ENCODE measurements around the gene AQP12A. TPM values are rescaled to one million over a fixed set of nuclear protein-coding genes. Genes with fewer than 3 reads are reported as not detected.
"Not testable (repeated sequence)": the region's sequence is repeated elsewhere in the genome, so short reads cannot be mapped to it uniquely, and the experiment has no call there.

The AQP12A gene
- total RNA-seq, 4 donors from 2014 or later = not detected

GRCh38 chr2:240670402-240670801 is 21.3 kb upstream of the AQP12A start:
- intact Hi-C loops (cut with DNase I) = no loop called here
- TF ChIP-seq, protein P1, sequence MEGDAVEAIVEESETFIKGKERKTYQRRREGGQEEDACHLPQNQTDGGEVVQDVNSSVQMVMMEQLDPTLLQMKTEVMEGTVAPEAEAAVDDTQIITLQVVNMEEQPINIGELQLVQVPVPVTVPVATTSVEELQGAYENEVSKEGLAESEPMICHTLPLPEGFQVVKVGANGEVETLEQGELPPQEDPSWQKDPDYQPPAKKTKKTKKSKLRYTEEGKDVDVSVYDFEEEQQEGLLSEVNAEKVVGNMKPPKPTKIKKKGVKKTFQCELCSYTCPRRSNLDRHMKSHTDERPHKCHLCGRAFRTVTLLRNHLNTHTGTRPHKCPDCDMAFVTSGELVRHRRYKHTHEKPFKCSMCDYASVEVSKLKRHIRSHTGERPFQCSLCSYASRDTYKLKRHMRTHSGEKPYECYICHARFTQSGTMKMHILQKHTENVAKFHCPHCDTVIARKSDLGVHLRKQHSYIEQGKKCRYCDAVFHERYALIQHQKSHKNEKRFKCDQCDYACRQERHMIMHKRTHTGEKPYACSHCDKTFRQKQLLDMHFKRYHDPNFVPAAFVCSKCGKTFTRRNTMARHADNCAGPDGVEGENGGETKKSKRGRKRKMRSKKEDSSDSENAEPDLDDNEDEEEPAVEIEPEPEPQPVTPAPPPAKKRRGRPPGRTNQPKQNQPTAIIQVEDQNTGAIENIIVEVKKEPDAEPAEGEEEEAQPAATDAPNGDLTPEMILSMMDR (IDR thresholded peaks at IDR 0.05) = no peak
- TF ChIP-seq POLR2A (IDR thresholded peaks at IDR 0.05) = no peak
- Histone ChIP-seq H3K27ac (no peak overlapping the region), H3K36me3 (no peaks in the 10 kb centered on the region), H3K4me3 (no peak overlapping the region), H3K4me1 (peaks cover 0 to 5% (median 0%) of the 10 kb centered on the region in 3 donors), H3K27me3 (peaks cover 0 to 73% (median 0%) of the 10 kb centered on the region in 4 donors), H3K9me3 (peaks cover 0 to 6% (median 0%) of the 10 kb centered on the region in 3 donors)
- no peak for DNase-seq
- WGBS, 2 donors = 65 to 69% methylated on average over 7 of the region's 7 CpGs

GRCh38 chr2:240670950-240671349 is 20.7 kb upstream of the AQP12A start:
- peaks cover 0 to 5% (median 0%) of the 10 kb centered on the region in 3 donors for H3K4me1 ChIP-seq
- H3K27me3 ChIP-seq = peaks cover 0 to 67% (median 0%) of the 10 kb centered on the region in 4 donors
- H3K27ac ChIP-seq = no peak overlapping the region
- no peak for DNase-seq
- 57 to 72% methylated on average over 4 of the region's 4 CpGs for WGBS, 2 donors
- no peak overlapping the region for H3K4me3 ChIP-seq
- no peaks in the 10 kb centered on the region for H3K36me3 ChIP-seq
- peaks cover 0 to under 1% (median 0%) of the 10 kb centered on the region in 3 donors for H3K9me3 ChIP-seq
- TF ChIP-seq, protein P1 (IDR thresholded peaks at IDR 0.05) = no peak
- TF ChIP-seq POLR2A (IDR thresholded peaks at IDR 0.05) = no peak
- intact Hi-C loops (cut with DNase I) = no loop called here

DNA sequence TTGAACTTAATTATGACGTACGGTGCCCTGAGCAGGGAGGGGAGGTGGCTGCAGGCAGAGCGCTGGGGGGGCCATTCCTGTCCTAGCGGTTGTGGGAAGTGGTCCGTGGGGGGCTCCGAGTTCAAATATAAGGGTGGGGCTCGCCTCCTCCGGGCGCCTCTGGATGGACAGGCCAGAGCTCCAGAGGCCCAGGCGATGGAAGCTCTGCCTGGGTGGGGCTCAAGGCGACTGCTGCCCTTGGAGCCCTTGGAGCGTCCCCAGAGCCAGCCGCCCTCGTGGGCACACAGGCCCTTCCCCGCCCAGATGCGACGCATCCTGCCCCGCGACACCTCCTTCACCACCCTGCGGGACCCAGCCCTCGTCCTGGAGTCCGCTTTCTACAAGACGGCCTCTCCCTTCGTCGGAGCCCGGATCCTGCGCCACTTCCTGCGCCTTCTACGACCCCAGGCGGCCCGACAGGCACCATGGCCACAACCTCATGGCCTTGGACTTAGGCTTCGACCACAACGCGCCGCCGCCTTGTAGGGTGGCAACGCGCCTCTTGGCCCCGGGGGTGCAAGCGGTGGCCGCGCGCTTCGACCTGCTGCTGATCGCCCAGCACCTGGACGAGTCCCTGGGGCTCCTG is 19.5 kb upstream of the AQP12A start:
- no peaks in the 10 kb centered on the region for H3K36me3 ChIP-seq
- H3K27me3 ChIP-seq = peaks cover 0 to 56% (median 0%) of the 10 kb centered on the region in 4 donors
- 72 to 74% methylated on average over 18 to 21 of the region's 46 CpGs for WGBS, 2 donors
- DNase-seq = no peak
- TF ChIP-seq, protein P1 (IDR thresholded peaks at IDR 0.05) = no peak
- no peak for TF ChIP-seq POLR2A (IDR thresholded peaks at IDR 0.05)
- intact Hi-C loops (cut with DNase I) = no loop called here
- H3K4me3 ChIP-seq = no peak overlapping the region
- no peaks in the 10 kb centered on the region for H3K9me3 ChIP-seq
- H3K27ac ChIP-seq = no peak overlapping the region
- H3K4me1 ChIP-seq = peaks cover 0 to 5% (median 0%) of the 10 kb centered on the region in 3 donors

DNA sequence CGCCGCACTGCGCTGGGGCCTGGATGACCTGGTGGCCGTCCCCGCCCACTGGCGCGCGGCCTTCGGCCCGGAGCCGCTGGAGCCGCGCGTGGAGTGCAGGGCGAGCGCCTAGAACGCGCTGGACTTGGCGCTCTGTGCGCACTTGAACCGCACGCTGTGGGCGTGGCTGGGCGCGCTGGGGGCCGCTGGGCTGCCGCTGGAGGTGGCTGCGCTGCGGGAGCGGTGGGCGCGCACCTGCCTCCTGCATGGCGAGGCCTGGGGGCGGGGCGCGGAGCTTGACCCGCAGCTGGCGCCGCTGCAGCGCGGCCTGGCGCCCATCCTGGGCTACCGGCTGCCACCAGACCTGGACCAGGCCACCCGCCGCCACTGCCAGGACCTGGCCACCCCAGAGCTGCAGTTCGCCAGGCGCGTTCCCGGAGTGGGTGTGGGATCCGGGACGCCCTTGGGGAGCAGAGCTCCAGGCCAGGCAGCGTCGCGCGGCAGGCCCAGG is 18.9 kb upstream of the AQP12A start:
- H3K9me3 ChIP-seq = no peaks in the 10 kb centered on the region
- H3K36me3 ChIP-seq = no peaks in the 10 kb centered on the region
- H3K4me1 ChIP-seq = peaks cover 0 to 5% (median 0%) of the 10 kb centered on the region in 3 donors
- no peak overlapping the region for H3K27ac ChIP-seq
- no peak for TF ChIP-seq POLR2A (IDR thresholded peaks at IDR 0.05)
- TF ChIP-seq, protein P1 (IDR thresholded peaks at IDR 0.05) = no peak
- H3K27me3 ChIP-seq = peaks cover 0 to 53% (median 0%) of the 10 kb centered on the region in 4 donors
- intact Hi-C loops (cut with DNase I) = no loop called here
- no peak overlapping the region for H3K4me3 ChIP-seq
- WGBS, 2 donors = no CpG with 5 or more reads among the region's 55 CpGs
- DNase-seq = no peak

GRCh38 chr2:240674461-240675184 is 17.0 kb upstream of the AQP12A start:
- not testable (repeated sequence) for H3K9me3 ChIP-seq, H3K4me1 ChIP-seq, H3K36me3 ChIP-seq

DNA sequence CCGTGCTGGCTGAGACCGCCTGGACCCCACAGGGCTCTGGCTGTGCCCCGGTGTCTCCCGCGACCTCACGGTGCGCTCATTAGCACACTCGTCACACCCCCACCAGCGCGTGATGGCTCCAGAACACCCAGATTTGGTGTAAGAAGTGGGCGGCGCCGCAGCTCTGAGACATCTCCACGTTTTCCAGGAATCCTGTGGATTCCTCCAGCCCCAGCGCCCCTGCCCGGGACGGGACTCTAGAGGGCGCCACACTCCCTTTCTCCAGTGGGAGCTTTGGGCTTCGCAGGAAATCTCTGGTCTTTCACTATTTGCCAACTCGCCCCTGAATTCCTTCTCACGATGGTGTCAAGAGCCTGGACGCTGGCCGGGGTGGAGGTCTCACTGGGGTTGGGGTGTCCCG is 16.3 kb upstream of the AQP12A start:
- H3K27me3 ChIP-seq = peaks cover 0 to 46% (median 0%) of the 10 kb centered on the region in 4 donors
- intact Hi-C loops (cut with DNase I); H3K4me3 ChIP-seq; H3K4me1 ChIP-seq; H3K9me3 ChIP-seq; H3K27ac ChIP-seq; H3K36me3 ChIP-seq; DNase-seq: not testable (repeated sequence)
- WGBS, 2 donors = no CpG with 5 or more reads among the region's 24 CpGs

More at GRCh38 chr2:240674461-240675184, 17.0 kb upstream of the AQP12A start:
- 8 to 33% methylated on average over 2 to 8 of the region's 16 CpGs for WGBS, 2 donors
- intact Hi-C loops (cut with DNase I); H3K27ac ChIP-seq; DNase-seq; H3K4me3 ChIP-seq: not testable (repeated sequence)
- H3K27me3 ChIP-seq = peaks cover 0 to 53% (median 0%) of the 10 kb centered on the region in 4 donors

- H3K36me3 ChIP-seq; H3K4me3 ChIP-seq; DNase-seq; H3K27ac ChIP-seq; H3K9me3 ChIP-seq; intact Hi-C loops (cut with DNase I); H3K4me1 ChIP-seq: not testable (repeated sequence)
- peaks cover 0 to 19% (median 0%) of the 10 kb centered on the region in 4 donors for H3K27me3 ChIP-seq
- WGBS, 2 donors = no CpG with 5 or more reads among the region's 14 CpGs
Observed at GRCh38 chr2:240678043-240678442, 13.6 kb upstream of the AQP12A start.

- not testable (repeated sequence) for H3K36me3 ChIP-seq
- WGBS, 2 donors = no CpG with 5 or more reads among the region's 19 CpGs
Observed at GRCh38 chr2:240678909-240679308, 12.8 kb upstream of the AQP12A start.

More at GRCh38 chr2:240678909-240679308, 12.8 kb upstream of the AQP12A start:
- H3K4me3 ChIP-seq; DNase-seq; H3K4me1 ChIP-seq; H3K27me3 ChIP-seq; H3K9me3 ChIP-seq; H3K27ac ChIP-seq; intact Hi-C loops (cut with DNase I): not testable (repeated sequence)
